CD4-positive, CD25-positive, alpha-beta regulatory T cell (primary cell): ENCODE data around the gene PRSS50. TPM values are rescaled to one million over a fixed set of nuclear protein-coding genes. Genes with fewer than 3 reads are reported as not detected.
A peak's percentile ranks its signal among the peaks of the same experiment; 100 is the strongest.

Source experiments
- ATAC-seq, 2 donors: fragments of 150-1000 bp; cut with Tn5 transposase; one replicate each; pipeline ENCODE4 v1.10.0; 2021; ENCODE audit warnings: low read depth in 2 of 2, moderate number of reproducible peaks in 2 of 2, moderate library complexity in 1 of 2
- DNase-seq, 3 donors: peaks; one replicate each; pipeline versions ENCODE4 v3.0.0 to v3.0.0-alpha.2; 2012 to 2022; ENCODE audit warnings: mixed read lengths in 1 of 3
- H3K27ac ChIP-seq: one replicate; pipeline ENCODE4 v1.7.0; 2013; ENCODE audit warnings: mild to moderate bottlenecking, low read length; ENCODE audit not compliant: insufficient read depth, poor library complexity, severe bottlenecking
- H3K27me3 ChIP-seq: one replicate; pipeline ENCODE4 v1.7.0; 2013; ENCODE audit warnings: low read length; ENCODE audit not compliant: control insufficient read depth, insufficient read depth
- H3K36me3 ChIP-seq: one replicate; pipeline ENCODE4 v1.7.0; 2013; ENCODE audit warnings: mild to moderate bottlenecking, low read length, moderate library complexity; ENCODE audit not compliant: control insufficient read depth, insufficient read depth
- H3K4me1 ChIP-seq: 2 replicates; pipeline ENCODE4 v1.7.0; 2013; ENCODE audit warnings: mild to moderate bottlenecking, low read length; ENCODE audit not compliant: insufficient read depth, control insufficient read depth, poor library complexity, severe bottlenecking
- H3K4me3 ChIP-seq: one replicate; pipeline ENCODE4 v1.7.0; 2013; ENCODE audit warnings: low read depth, mild to moderate bottlenecking, low read length, moderate library complexity
- H3K9me3 ChIP-seq, 2 experiments: 1 replicate in 1 of 2; 2 replicates in 1 of 2; pipeline ENCODE4 v1.7.0; 2013; ENCODE audit warnings: low read length in 2 of 2, mild to moderate bottlenecking in 1 of 2, moderate library complexity in 1 of 2; ENCODE audit not compliant: control insufficient read depth in 2 of 2
- H3K27ac Mint-ChIP-seq, 3 donors: one replicate each; pipeline ENCODE4 v1.8.0; 2020 to 2022; ENCODE audit warnings: mild to moderate bottlenecking in 3 of 3, mixed read lengths in 3 of 3, moderate library complexity in 2 of 3
- H3K27me3 Mint-ChIP-seq: one replicate; pipeline ENCODE4 v1.8.0; 2022; ENCODE audit warnings: mild to moderate bottlenecking, mixed read lengths
- H3K36me3 Mint-ChIP-seq: one replicate; pipeline ENCODE4 v1.8.0; 2020; ENCODE audit warnings: mixed read lengths
- H3K4me1 Mint-ChIP-seq, 4 donors: one replicate each; pipeline ENCODE4 v1.8.0; 2020 to 2022; ENCODE audit warnings: mixed read lengths in 4 of 4, mild to moderate bottlenecking in 1 of 4
- H3K4me3 Mint-ChIP-seq, 4 donors: one replicate each; pipeline ENCODE4 v1.8.0; 2020 to 2022; ENCODE audit warnings: mild to moderate bottlenecking in 4 of 4, mixed read lengths in 4 of 4, moderate library complexity in 3 of 4
- H3K9me3 Mint-ChIP-seq, 7 donors: one replicate each; pipeline ENCODE4 v1.8.0; 2020 to 2022; ENCODE audit warnings: mixed read lengths in 7 of 7, mild to moderate bottlenecking in 3 of 7, moderate library complexity in 2 of 7
- polyA plus RNA-seq, 4 donors: library from polyadenylated mRNA; unstranded; fragments of 300-500 nt; fragmentation: Illumina TruSeq; gene quantifications; one replicate each; pipeline ENCODE4 v1.2.3, GENCODE V29; 2021
- total RNA-seq: library from RNA; stranded (reverse); gene quantifications from one replicate; pipeline ENCODE4 v1.2.3, GENCODE V29; 2022

The PRSS50 gene
- total and polyA plus RNA-seq, 5 donors from 2014 or later = not detected

- no peak for ATAC-seq
- Mint-ChIP-seq H3K9me3 (no peaks in the 10 kb centered on the region), H3K4me3 (no peak overlapping the region), H3K27ac (peak overlapping the region in 1 of 3 donors; percentile 36), H3K4me1 (peaks cover 0 to 3% (median 0%) of the 10 kb centered on the region in 4 donors), H3K27me3 (peaks cover 4% of the 10 kb centered on the region), H3K36me3 (no peaks in the 10 kb centered on the region)
- Histone ChIP-seq H3K27me3 (no peaks in the 10 kb centered on the region), H3K4me3 (no peak overlapping the region), H3K36me3 (no peaks in the 10 kb centered on the region), H3K9me3 (no peaks in the 10 kb centered on the region), H3K27ac (no peak overlapping the region), H3K4me1 (no peaks in the 10 kb centered on the region)
- DNase-seq = no peak
Observed at GRCh38 chr3:46714728-46715506, 2.8 kb downstream of the PRSS50 start.

- H3K4me3 Mint-ChIP-seq = no peak overlapping the region
- ATAC-seq = peak in 1 of 2 donors; percentile 42
- peak overlapping the region in 2 of 3 donors; percentile 14 to 65 for H3K27ac Mint-ChIP-seq
- H3K36me3 Mint-ChIP-seq = peaks cover 6% of the 10 kb centered on the region
- H3K36me3 ChIP-seq = no peaks in the 10 kb centered on the region
- H3K4me1 ChIP-seq = no peaks in the 10 kb centered on the region
- DNase-seq = no peak
- H3K9me3 Mint-ChIP-seq = no peaks in the 10 kb centered on the region
- no peak overlapping the region for H3K4me3 ChIP-seq
- H3K27ac ChIP-seq = no peak overlapping the region
- H3K9me3 ChIP-seq = no peaks in the 10 kb centered on the region
- peaks cover 4% of the 10 kb centered on the region for H3K27me3 Mint-ChIP-seq
- peaks cover 0 to 3% (median 0%) of the 10 kb centered on the region in 4 donors for H3K4me1 Mint-ChIP-seq
- H3K27me3 ChIP-seq = no peaks in the 10 kb centered on the region
Observed at GRCh38 chr3:46713898-46714552, 3.6 kb downstream of the PRSS50 start.

- H3K36me3 Mint-ChIP-seq = peaks cover 6% of the 10 kb centered on the region
- Histone ChIP-seq H3K4me3 (no peak overlapping the region), H3K27me3 (no peaks in the 10 kb centered on the region), H3K27ac (no peak overlapping the region), H3K9me3 (no peaks in the 10 kb centered on the region), H3K4me1 (no peaks in the 10 kb centered on the region), H3K36me3 (no peaks in the 10 kb centered on the region)
- H3K27ac Mint-ChIP-seq = peak overlapping the region in 2 of 3 donors; percentile 65 to 77
- no peak overlapping the region for H3K4me3 Mint-ChIP-seq
- no peaks in the 10 kb centered on the region for H3K9me3 Mint-ChIP-seq
- H3K27me3 Mint-ChIP-seq = peaks cover 4% of the 10 kb centered on the region
- H3K4me1 Mint-ChIP-seq = peaks cover 0 to 3% (median 0%) of the 10 kb centered on the region in 4 donors
- DNase-seq (no peak), ATAC-seq (no peak)
Observed at GRCh38 chr3:46713050-46713897, 4.4 kb downstream of the PRSS50 start.

- Histone ChIP-seq H3K36me3 (no peaks in the 10 kb centered on the region), H3K4me3 (no peak overlapping the region), H3K9me3 (no peaks in the 10 kb centered on the region), H3K4me1 (no peaks in the 10 kb centered on the region), H3K27ac (no peak overlapping the region), H3K27me3 (no peaks in the 10 kb centered on the region)
- Mint-ChIP-seq H3K9me3 (no peaks in the 10 kb centered on the region), H3K36me3 (peaks cover 6% of the 10 kb centered on the region), H3K27ac (no peak overlapping the region), H3K27me3 (no peaks in the 10 kb centered on the region), H3K4me1 (no peaks in the 10 kb centered on the region), H3K4me3 (no peak overlapping the region)
- ATAC-seq (no peak), DNase-seq (no peak)
Observed at GRCh38 chr3:46712191-46713049, 5.2 kb downstream of the PRSS50 start.

- no peaks in the 10 kb centered on the region for H3K9me3 ChIP-seq
- Mint-ChIP-seq H3K4me3 (no peak overlapping the region), H3K36me3 (peaks cover 6% of the 10 kb centered on the region), H3K4me1 (no peaks in the 10 kb centered on the region), H3K27ac (no peak overlapping the region), H3K9me3 (no peaks in the 10 kb centered on the region), H3K27me3 (no peaks in the 10 kb centered on the region)
- H3K36me3 ChIP-seq = no peaks in the 10 kb centered on the region
- H3K4me1 ChIP-seq = no peaks in the 10 kb centered on the region
- DNase-seq = no peak
- H3K4me3 ChIP-seq = no peak overlapping the region
- H3K27me3 ChIP-seq = no peaks in the 10 kb centered on the region
- no peak overlapping the region for H3K27ac ChIP-seq
- no peak for ATAC-seq
Observed at GRCh38 chr3:46711760-46712159, 5.9 kb downstream of the PRSS50 start.

GRCh38 chr3:46711305-46711704, 6.4 kb downstream of the PRSS50 start:
- Mint-ChIP-seq H3K36me3 (peaks cover 6% of the 10 kb centered on the region), H3K27ac (peak overlapping the region in 1 of 3 donors; percentile 37), H3K4me3 (no peak overlapping the region), H3K27me3 (no peaks in the 10 kb centered on the region), H3K4me1 (no peaks in the 10 kb centered on the region), H3K9me3 (no peaks in the 10 kb centered on the region)
- Histone ChIP-seq H3K27ac (no peak overlapping the region), H3K9me3 (no peaks in the 10 kb centered on the region), H3K4me3 (no peak overlapping the region), H3K36me3 (no peaks in the 10 kb centered on the region), H3K27me3 (no peaks in the 10 kb centered on the region), H3K4me1 (no peaks in the 10 kb centered on the region)
- ATAC-seq (no peak), DNase-seq (no peak)

- H3K36me3 Mint-ChIP-seq = peaks cover 6% of the 10 kb centered on the region
- Histone ChIP-seq H3K36me3 (no peaks in the 10 kb centered on the region), H3K4me1 (no peaks in the 10 kb centered on the region), H3K9me3 (no peaks in the 10 kb centered on the region), H3K4me3 (no peak overlapping the region), H3K27ac (no peak overlapping the region), H3K27me3 (no peaks in the 10 kb centered on the region)
- no peak overlapping the region for H3K4me3 Mint-ChIP-seq
- H3K27me3 Mint-ChIP-seq = peaks cover 3% of the 10 kb centered on the region
- no peaks in the 10 kb centered on the region for H3K9me3 Mint-ChIP-seq
- DNase-seq (no peak), ATAC-seq (no peak)
- H3K4me1 Mint-ChIP-seq = no peaks in the 10 kb centered on the region
- H3K27ac Mint-ChIP-seq = peak overlapping the region in 1 of 3 donors; percentile 37
Observed at GRCh38 chr3:46710671-46711295, 6.9 kb downstream of the PRSS50 start.
